Vagina (tissue), 2 donors: Measurements from ENCODE around the gene ARVCF.

Experiments
- POLR2A ChIP-seq, 2 donors: fragments of 450-650 bp; IDR thresholded peaks; one replicate each; pipeline ENCODE4 v1.6.1; 2017; ENCODE audit warnings: antibody characterized with exemption in 2 of 2, mild to moderate bottlenecking in 2 of 2, moderate library complexity in 2 of 2
- TF ChIP-seq, protein P1 (sequence below), 3 experiments: fragments of 450-650 bp in 2 of 3; fragments of 200-600 bp in 1 of 3; sonication (generic) in 1 of 3; IDR thresholded peaks; one replicate each; pipeline ENCODE4 v1.5.1; 2017 to 2019; ENCODE audit warnings: antibody characterized with exemption in 3 of 3, mild to moderate bottlenecking in 2 of 3, moderate library complexity in 2 of 3

DNA sequence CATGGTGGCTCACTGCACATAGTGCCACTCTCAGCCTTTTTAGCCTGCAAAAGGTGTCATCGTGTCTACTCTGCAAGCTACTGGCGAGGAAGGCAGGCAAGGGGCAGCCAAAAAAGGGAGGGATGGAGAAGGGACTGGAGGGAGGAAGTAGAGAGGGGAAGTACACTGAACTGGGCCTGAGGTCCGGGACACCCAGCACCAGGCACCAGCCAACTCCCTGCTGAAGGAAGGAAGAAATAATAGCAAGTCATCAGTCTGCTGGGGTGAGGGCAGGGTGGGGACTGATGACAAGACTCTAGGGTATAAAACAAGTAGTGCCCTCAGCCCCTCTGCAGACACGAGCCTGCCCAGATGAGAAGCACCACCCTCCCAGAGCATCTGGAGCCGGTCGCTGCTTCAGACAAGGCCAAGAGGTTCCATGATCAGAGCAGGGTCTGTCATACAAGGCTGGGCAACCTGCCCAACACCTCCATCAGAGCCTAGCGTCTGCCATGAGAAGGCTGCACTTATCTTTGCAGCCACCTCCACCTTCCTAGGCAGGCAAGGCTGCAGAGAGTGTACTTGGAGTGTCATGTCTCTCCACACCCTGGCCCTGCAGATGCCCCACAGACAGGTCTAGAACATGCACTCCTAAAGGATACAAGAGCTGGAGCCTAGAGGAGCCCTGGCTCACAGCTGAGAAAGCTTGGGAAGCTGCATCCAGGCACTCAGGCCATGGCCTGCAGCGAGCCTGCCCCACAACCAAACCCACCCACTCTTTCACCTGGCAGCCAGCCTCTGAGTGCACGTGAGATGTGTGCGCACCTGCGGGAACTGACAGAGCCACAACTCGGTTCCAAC is 84.0 kb downstream of the ARVCF start:
- TF ChIP-seq, protein P1, sequence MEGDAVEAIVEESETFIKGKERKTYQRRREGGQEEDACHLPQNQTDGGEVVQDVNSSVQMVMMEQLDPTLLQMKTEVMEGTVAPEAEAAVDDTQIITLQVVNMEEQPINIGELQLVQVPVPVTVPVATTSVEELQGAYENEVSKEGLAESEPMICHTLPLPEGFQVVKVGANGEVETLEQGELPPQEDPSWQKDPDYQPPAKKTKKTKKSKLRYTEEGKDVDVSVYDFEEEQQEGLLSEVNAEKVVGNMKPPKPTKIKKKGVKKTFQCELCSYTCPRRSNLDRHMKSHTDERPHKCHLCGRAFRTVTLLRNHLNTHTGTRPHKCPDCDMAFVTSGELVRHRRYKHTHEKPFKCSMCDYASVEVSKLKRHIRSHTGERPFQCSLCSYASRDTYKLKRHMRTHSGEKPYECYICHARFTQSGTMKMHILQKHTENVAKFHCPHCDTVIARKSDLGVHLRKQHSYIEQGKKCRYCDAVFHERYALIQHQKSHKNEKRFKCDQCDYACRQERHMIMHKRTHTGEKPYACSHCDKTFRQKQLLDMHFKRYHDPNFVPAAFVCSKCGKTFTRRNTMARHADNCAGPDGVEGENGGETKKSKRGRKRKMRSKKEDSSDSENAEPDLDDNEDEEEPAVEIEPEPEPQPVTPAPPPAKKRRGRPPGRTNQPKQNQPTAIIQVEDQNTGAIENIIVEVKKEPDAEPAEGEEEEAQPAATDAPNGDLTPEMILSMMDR (IDR thresholded peaks at IDR 0.05): no peak
- TF ChIP-seq POLR2A (IDR thresholded peaks at IDR 0.05): no peak
